Activated CD4-positive, alpha-beta T cell treated with anti-CD3 and anti-CD28 coated beads for 36 hours (primary cell): ENCODE data around the gene TMCC3. TPM values are rescaled to one million over a fixed set of nuclear protein-coding genes. Genes with fewer than 3 reads are reported as not detected.

Experiments
- microRNA-seq: library from miRNA; unstranded; fragments of <30 nt; microRNA quantifications from one replicate; pipeline ENCODE4 v1.2.0, GENCODE V29; 2021; ENCODE audit warnings: borderline replicate concordance
- total RNA-seq, 2 experiments: library from RNA; stranded (reverse); gene quantifications; one replicate each; pipeline ENCODE4 v1.2.3, GENCODE V29; 2021

TMCC3 gene
- total RNA-seq, 2 experiments from 2014 or later, result 0.05 to 0.16 TPM

Small RNAs within 50 kb of the gene (microRNA-seq; reads per million reads assigned to microRNA genes)
- not detected for gene MIR5700

Other genes starting within 250 kb of the TMCC3 start
- gene CEP83, start 190.7 kb downstream of the TMCC3 start, total RNA-seq, result 10 to 100 TPM; 21.9 to 22.6 TPM